ENCODE results near the gene PTPA.

The PTPA gene

GRCh38 chr9:129097671-129098306 is 13.4 kb upstream of the PTPA start:
- TF ChIP-seq GATA3 (IDR thresholded peaks at IDR 0.05; ENCODE audit: low read depth, low read length) (no peak), GATA2 (IDR thresholded peaks at IDR 0.05; ENCODE audit: low read depth, low read length) (no peak)

DNA sequence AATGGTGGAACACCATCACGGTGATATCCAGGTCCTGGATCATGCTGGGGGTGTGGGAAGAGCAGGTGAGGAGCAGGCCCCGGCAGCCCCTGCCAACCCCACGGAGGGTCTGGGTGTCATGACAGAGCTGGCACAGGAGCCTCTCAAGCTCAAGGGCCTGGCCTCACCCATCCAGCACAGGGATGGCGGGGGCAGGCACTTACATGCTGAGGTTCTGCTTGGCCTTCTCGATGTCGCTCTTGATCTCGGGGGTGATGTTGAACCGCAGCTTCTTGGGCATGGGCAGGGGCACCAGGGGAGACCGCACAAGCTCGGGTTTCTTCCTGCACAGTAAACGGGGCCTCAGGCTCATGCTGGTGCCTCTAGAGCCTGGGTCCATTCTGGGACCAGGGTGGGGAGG is 12.9 kb upstream of the PTPA start:
- TF ChIP-seq GATA3 (IDR thresholded peaks at IDR 0.05; ENCODE audit: low read depth, low read length) (no peak), GATA2 (IDR thresholded peaks at IDR 0.05; ENCODE audit: low read depth, low read length) (no peak)

- TF ChIP-seq GATA3 (IDR thresholded peaks at IDR 0.05; ENCODE audit: low read depth, low read length) (no peak), GATA2 (IDR thresholded peaks at IDR 0.05; ENCODE audit: low read depth, low read length) (no peak)
Measured at GRCh38 chr9:129100383-129101169, 10.6 kb upstream of the PTPA start.

GRCh38 chr9:129101279-129101678 is 9.9 kb upstream of the PTPA start:
- TF ChIP-seq GATA2 (IDR thresholded peaks at IDR 0.05; ENCODE audit: low read depth, low read length) (no peak), GATA3 (IDR thresholded peaks at IDR 0.05; ENCODE audit: low read depth, low read length) (no peak)

DNA sequence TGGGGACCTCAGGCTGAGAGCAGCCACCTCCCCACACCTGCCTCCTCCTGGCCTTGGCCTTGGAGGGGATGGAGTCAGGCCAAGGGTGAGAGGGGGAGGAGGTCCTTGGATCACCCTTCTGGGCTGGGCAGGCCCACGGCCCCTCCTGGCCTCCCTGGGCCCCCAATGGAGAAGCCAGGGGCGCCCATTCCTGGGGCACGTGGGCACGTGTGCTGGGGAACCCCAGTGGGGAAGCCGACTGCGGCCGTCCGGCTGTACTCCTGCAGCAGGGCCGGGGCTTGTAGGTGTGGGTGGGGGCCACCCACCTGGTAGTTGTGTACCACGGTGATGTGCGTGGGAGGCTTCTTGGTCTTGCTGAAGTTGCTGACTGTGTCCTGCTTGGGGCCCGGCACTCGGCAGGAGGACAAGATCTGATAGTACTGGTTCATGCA is 9.1 kb upstream of the PTPA start:
- TF ChIP-seq GATA2 (IDR thresholded peaks at IDR 0.05; ENCODE audit: low read depth, low read length): no peak

DNA sequence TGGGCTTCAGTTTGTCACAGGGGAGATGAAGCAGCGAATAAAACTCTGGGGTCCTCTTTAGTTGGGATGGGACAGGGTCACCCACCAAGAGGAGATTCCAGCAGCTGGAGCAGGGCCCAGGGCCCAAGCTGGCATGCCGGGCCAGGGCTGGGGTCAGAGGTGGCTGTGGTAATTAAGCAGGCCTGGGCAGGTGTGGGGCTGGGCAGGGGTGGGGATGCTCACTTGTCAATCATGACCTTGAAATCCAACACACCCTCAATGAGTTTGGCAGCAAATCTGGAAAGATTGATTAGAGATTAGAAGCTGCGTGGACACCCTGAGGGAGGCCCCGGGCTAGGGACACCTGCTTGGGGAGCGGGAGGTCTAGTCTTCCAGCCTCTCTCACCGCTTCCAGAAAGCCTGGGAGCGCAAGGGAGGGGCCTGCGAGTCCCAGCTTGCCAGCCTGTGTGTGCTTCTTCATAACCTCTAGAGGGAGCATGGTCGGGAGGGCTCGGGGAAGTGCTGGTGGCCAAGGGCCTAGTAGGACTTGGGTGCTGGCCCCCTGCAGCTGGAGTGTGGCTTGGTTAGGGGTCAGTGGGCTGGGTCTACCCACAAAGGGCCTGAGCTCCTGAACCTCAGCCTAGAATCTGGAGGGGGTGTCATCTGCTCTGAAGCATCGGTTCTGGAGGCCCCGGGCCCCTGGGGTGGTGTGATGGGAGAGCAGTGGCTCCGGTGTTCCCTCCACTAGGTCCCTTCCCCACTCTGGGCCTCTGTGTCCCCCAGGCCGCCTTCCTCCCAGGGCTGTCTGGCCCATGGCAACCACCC is 8.2 kb upstream of the PTPA start:
- TF ChIP-seq GATA3 (IDR thresholded peaks at IDR 0.05; ENCODE audit: low read depth, low read length) (no peak), GATA2 (IDR thresholded peaks at IDR 0.05; ENCODE audit: low read depth, low read length) (no peak)

GRCh38 chr9:129103595-129103965 is 7.6 kb upstream of the PTPA start:
- TF ChIP-seq GATA3 (IDR thresholded peaks at IDR 0.05; ENCODE audit: low read depth, low read length) (no peak), GATA2 (IDR thresholded peaks at IDR 0.05; ENCODE audit: low read depth, low read length) (no peak)

DNA sequence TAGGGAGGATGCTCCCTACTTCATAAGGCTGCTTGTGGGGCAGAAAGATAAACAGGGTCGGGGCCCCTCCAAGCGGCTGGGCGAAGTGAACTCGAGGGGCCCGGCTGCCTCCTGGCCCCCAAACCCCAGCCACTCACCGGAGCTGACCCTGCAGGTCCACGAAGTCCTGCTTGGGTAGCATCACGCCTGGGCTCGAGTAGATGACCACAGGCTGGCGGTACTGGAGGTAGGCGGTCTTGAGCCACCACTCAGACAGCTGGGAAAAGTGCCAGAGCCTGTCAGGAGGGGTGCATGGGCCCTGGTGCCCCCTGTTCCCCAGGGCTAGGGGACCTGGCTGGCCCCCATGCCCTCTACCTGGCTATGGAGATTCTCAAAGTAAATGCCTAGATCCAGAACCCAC is 7.2 kb upstream of the PTPA start:
- TF ChIP-seq GATA2 (IDR thresholded peaks at IDR 0.05; ENCODE audit: low read depth, low read length): no peak
- no peak for TF ChIP-seq GATA3 (IDR thresholded peaks at IDR 0.05; ENCODE audit: low read depth, low read length)

DNA sequence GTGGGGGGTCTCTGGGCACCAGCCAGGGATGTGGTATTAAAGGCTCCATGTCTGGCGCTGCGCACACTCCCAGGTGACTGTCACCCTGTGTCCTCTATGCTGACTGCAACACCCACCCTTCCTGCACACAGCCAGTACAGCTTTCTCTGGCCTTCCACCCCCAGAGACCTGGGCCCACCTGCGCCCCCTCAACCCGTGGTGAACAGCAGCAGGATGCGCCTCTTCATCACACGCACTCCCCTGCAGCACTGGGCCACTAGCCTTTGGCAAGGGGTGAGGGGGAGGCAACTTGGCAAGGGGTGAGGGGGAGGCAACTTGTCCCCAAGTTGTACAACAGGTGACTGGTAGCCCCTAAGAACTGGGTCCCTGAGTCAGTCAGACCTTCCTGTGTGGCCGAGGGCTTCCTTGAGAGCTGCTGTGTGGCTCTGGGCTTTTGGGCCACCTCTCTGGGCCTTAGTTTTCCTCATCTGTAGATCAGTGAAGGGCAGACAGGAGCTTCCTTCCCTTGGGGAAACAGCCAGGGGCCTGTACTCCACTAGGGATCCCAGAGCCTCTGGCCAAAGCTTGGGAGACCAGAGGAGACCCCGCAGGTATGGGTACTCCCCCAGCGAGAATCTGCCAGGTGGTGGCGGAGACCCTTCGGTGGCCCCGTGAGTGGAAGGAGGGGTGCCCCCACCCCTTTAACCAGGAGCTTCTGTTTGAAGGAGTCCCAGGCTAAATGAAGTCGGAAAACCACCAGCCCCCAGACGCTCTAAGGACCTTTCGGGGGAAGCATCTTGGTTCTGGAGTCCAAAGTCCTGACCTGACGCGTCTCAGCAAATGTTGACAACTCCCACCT is 5.1 kb upstream of the PTPA start:
- TF ChIP-seq GATA3 (IDR thresholded peaks at IDR 0.05; ENCODE audit: low read depth, low read length) (no peak), GATA2 (IDR thresholded peaks at IDR 0.05; ENCODE audit: low read depth, low read length) (no peak)

- TF ChIP-seq GATA3 (IDR thresholded peaks at IDR 0.05; ENCODE audit: low read depth, low read length) (no peak), GATA2 (IDR thresholded peaks at IDR 0.05; ENCODE audit: low read depth, low read length) (no peak)
Measured at GRCh38 chr9:129107651-129108050, 3.6 kb upstream of the PTPA start.

GRCh38 chr9:129108083-129108804 is 3.0 kb upstream of the PTPA start:
- TF ChIP-seq GATA3 (IDR thresholded peaks at IDR 0.05; ENCODE audit: low read depth, low read length) (no peak), GATA2 (IDR thresholded peaks at IDR 0.05; ENCODE audit: low read depth, low read length) (no peak)

GRCh38 chr9:129108805-129109536 is 2.2 kb upstream of the PTPA start:
- TF ChIP-seq GATA2 (IDR thresholded peaks at IDR 0.05; ENCODE audit: low read depth, low read length): no peak
- TF ChIP-seq GATA3 (IDR thresholded peaks at IDR 0.05; ENCODE audit: low read depth, low read length): no peak

GRCh38 chr9:129109537-129109903 is 1.7 kb upstream of the PTPA start:
- TF ChIP-seq GATA3 (IDR thresholded peaks at IDR 0.05; ENCODE audit: low read depth, low read length) (no peak), GATA2 (IDR thresholded peaks at IDR 0.05; ENCODE audit: low read depth, low read length) (no peak)
